ENCODE data around the gene ATG10. TPM values are rescaled to one million over a fixed set of nuclear protein-coding genes. Genes with fewer than 3 reads are reported as not detected.

The ATG10 gene
- polyA plus RNA-seq, 1 of the 3 experiments (the other 2 are of a cell fraction) = 3.2 TPM

- TF ChIP-seq MXI1 (IDR thresholded peaks at IDR 0.05; ENCODE audit: low read depth, low read length) (no peak), RAD21 (IDR thresholded peaks at IDR 0.05; ENCODE audit: low read length) (no peak), CTCF (IDR thresholded peaks at IDR 0.05) (no peak), SIN3A (IDR thresholded peaks at IDR 0.05; ENCODE audit: borderline replicate concordance, low read depth, low read length) (no peak), POLR2AphosphoS5 (IDR thresholded peaks at IDR 0.05; ENCODE audit: low read depth, low read length) (no peak), FOXM1 (IDR thresholded peaks at IDR 0.05; ENCODE audit: low read depth) (no peak), CHD2 (IDR thresholded peaks at IDR 0.05; ENCODE audit: low read length, partially characterized antibody) (no peak)
- Histone ChIP-seq H3K4me1 (ENCODE audit: control insufficient read depth in 1 of 2, insufficient read depth in 2 of 2, low read depth in 1 of 2, low read length in 1 of 2) (no peaks in the 10 kb centered on the region), H3K27me3 (ENCODE audit: insufficient read depth) (no peaks in the 10 kb centered on the region), H2AFZ (ENCODE audit: low read depth) (no peak overlapping the region), H3K9me3 (no peaks in the 10 kb centered on the region), H3F3A (replicated peaks; ENCODE audit: insufficient read depth) (no peaks in the 10 kb centered on the region), H3K9ac (no peak overlapping the region), H4K20me1 (ENCODE audit: insufficient read depth) (no peaks in the 10 kb centered on the region), H3K4me2 (no peak overlapping the region), H3K4me3 (ENCODE audit: low read depth in 2 of 2, low read length in 1 of 2) (no peak overlapping the region), H3K9me2 (no peaks in the 10 kb centered on the region), H3K36me3 (replicated peaks in 1 of 2; ENCODE audit: control insufficient read depth in 1 of 2, insufficient read depth in 2 of 2, low read length in 1 of 2) (no peaks in the 10 kb centered on the region), H3K79me2 (ENCODE audit: insufficient read depth) (no peaks in the 10 kb centered on the region), H3K27ac (ENCODE audit: low read depth in 2 of 2, low read length in 1 of 2) (no peak overlapping the region)
- ChIA-PET POLR2A (no interaction called here), CTCF (no interaction called here)
- WGBS (ENCODE audit: low lambda C conversion rate) = 79% methylated on average over 6 of the region's 6 CpGs
- DNase-seq = no peak
Measured at GRCh38 chr5:82290908-82291307, 319.1 kb downstream of the ATG10 start.

- Histone ChIP-seq H2AFZ (ENCODE audit: low read depth) (no peak overlapping the region), H3K4me2 (no peak overlapping the region), H3K9ac (no peak overlapping the region), H3K9me3 (no peaks in the 10 kb centered on the region), H3K9me2 (no peaks in the 10 kb centered on the region), H4K20me1 (ENCODE audit: insufficient read depth) (no peaks in the 10 kb centered on the region), H3K36me3 (replicated peaks in 1 of 2; ENCODE audit: control insufficient read depth in 1 of 2, insufficient read depth in 2 of 2, low read length in 1 of 2) (no peaks in the 10 kb centered on the region), H3K79me2 (ENCODE audit: insufficient read depth) (no peaks in the 10 kb centered on the region), H3F3A (replicated peaks; ENCODE audit: insufficient read depth) (no peaks in the 10 kb centered on the region), H3K4me1 (ENCODE audit: control insufficient read depth in 1 of 2, insufficient read depth in 2 of 2, low read depth in 1 of 2, low read length in 1 of 2) (no peaks in the 10 kb centered on the region), H3K27me3 (ENCODE audit: insufficient read depth) (no peaks in the 10 kb centered on the region), H3K4me3 (ENCODE audit: low read depth in 2 of 2, low read length in 1 of 2) (no peak overlapping the region), H3K27ac (ENCODE audit: low read depth in 2 of 2, low read length in 1 of 2) (no peak overlapping the region)
- 79% methylated on average over 2 of the region's 2 CpGs for WGBS (ENCODE audit: low lambda C conversion rate)
- no peak for TF ChIP-seq RAD21 (IDR thresholded peaks at IDR 0.05; ENCODE audit: low read length)
- TF ChIP-seq, protein P1, sequence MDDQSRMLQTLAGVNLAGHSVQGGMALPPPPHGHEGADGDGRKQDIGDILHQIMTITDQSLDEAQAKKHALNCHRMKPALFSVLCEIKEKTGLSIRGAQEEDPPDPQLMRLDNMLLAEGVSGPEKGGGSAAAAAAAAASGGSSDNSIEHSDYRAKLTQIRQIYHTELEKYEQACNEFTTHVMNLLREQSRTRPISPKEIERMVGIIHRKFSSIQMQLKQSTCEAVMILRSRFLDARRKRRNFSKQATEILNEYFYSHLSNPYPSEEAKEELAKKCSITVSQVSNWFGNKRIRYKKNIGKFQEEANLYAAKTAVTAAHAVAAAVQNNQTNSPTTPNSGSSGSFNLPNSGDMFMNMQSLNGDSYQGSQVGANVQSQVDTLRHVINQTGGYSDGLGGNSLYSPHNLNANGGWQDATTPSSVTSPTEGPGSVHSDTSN (IDR thresholded peaks at IDR 0.05) = no peak
- no peak for TF ChIP-seq ELF1 (IDR thresholded peaks at IDR 0.05)
- TF ChIP-seq MXI1 (IDR thresholded peaks at IDR 0.05; ENCODE audit: low read depth, low read length) = no peak
- no peak for TF ChIP-seq CTCF (IDR thresholded peaks at IDR 0.05)
- TF ChIP-seq ZBTB33 (IDR thresholded peaks at IDR 0.05; ENCODE audit: borderline replicate concordance, low read depth) = no peak
- TF ChIP-seq MAX (IDR thresholded peaks at IDR 0.05; ENCODE audit: low read depth) = no peak
- TF ChIP-seq POLR2AphosphoS5 (IDR thresholded peaks at IDR 0.05; ENCODE audit: low read depth, low read length) = no peak
- no peak for TF ChIP-seq FOXM1 (IDR thresholded peaks at IDR 0.05; ENCODE audit: low read depth)
- no peak for TF ChIP-seq GATA2 (CRISPR knock-in tag; IDR thresholded peaks at IDR 0.05)
- no peak for TF ChIP-seq MEF2A (IDR thresholded peaks at IDR 0.05; ENCODE audit: borderline replicate concordance, low read depth)
- no peak for TF ChIP-seq USF2 (IDR thresholded peaks at IDR 0.05; ENCODE audit: borderline replicate concordance, low read depth, low read length)
- no peak for TF ChIP-seq RFX5 (IDR thresholded peaks at IDR 0.05; ENCODE audit: low read length)
- no peak for TF ChIP-seq SMC3 (IDR thresholded peaks at IDR 0.05; ENCODE audit: low read depth, low read length)
- TF ChIP-seq, protein P2, sequence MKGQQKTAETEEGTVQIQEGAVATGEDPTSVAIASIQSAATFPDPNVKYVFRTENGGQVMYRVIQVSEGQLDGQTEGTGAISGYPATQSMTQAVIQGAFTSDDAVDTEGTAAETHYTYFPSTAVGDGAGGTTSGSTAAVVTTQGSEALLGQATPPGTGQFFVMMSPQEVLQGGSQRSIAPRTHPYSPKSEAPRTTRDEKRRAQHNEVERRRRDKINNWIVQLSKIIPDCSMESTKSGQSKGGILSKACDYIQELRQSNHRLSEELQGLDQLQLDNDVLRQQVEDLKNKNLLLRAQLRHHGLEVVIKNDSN (IDR thresholded peaks at IDR 0.05; ENCODE audit: borderline replicate concordance, low read depth) = no peak
- TF ChIP-seq GABPA (IDR thresholded peaks at IDR 0.05; ENCODE audit: low read depth) = no peak
- TF ChIP-seq FOXJ3 (CRISPR knock-in tag; IDR thresholded peaks at IDR 0.05) = no peak
- DNase-seq = no peak
- ChIA-PET POLR2A (no interaction called here), CTCF (interaction anchor here (1.5 kb wide), 1 partner anchor 20 kb away, joined by 3 read pairs; no protein-coding TSS in a partner anchor)
Measured at GRCh38 chr5:82291420-82291819, 319.6 kb downstream of the ATG10 start.
